Spleen (tissue), 7 donors: Measurements from ENCODE around the gene ISOC1.

ENCODE experiments used
- POLR2A ChIP-seq, 3 donors: fragments of 450-650 bp; IDR thresholded peaks; one replicate each; pipeline ENCODE4 v1.5.1; 2017; ENCODE audit warnings: antibody characterized with exemption in 3 of 3, mild to moderate bottlenecking in 1 of 3
- TF ChIP-seq, protein P1 (sequence below), 11 experiments: fragments of 200-600 bp in 7 of 11; fragments of 450-650 bp in 4 of 11; sonication (generic) in 4 of 11; IDR thresholded peaks in 8 of 11; conservative IDR thresholded peaks in 3 of 11; 1 replicate in 7 of 11; 2 replicates in 4 of 11; pipeline versions ENCODE4 v1.4.0 to v1.8.0; 2016 to 2021; ENCODE audit warnings: antibody characterized with exemption in 11 of 11, inconsistent platforms in 4 of 11, mild to moderate bottlenecking in 1 of 11
- donor health status: DM: no; HTN: no; CAD: no; lungs with moderate emphysema.
- donor health status: DM: no; HTN: no; CAD: no.
- donor health status: DM: no; HTN: no; CAD: no.

DNA sequence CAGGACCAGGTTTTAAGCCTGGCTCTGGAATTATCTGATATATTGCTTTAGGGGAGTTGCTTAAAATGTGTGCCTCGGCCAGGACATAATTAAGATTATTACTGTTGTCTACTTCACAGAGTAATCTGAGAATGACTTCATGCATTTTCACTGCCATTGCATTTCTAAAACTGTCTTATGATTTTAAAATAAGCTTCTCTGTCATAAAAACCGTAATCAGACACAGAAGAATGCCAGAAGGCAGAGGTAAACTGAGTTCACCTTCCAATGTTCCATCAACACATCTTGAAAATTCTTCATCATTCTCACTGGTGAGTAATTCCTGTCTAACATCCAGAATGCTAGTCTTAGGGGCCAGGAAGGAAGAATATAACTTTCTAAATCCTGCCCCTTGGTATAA is 47.1 kb downstream of the ISOC1 start:
- TF ChIP-seq POLR2A (IDR thresholded peaks at IDR 0.05): no peak
- TF ChIP-seq, protein P1, sequence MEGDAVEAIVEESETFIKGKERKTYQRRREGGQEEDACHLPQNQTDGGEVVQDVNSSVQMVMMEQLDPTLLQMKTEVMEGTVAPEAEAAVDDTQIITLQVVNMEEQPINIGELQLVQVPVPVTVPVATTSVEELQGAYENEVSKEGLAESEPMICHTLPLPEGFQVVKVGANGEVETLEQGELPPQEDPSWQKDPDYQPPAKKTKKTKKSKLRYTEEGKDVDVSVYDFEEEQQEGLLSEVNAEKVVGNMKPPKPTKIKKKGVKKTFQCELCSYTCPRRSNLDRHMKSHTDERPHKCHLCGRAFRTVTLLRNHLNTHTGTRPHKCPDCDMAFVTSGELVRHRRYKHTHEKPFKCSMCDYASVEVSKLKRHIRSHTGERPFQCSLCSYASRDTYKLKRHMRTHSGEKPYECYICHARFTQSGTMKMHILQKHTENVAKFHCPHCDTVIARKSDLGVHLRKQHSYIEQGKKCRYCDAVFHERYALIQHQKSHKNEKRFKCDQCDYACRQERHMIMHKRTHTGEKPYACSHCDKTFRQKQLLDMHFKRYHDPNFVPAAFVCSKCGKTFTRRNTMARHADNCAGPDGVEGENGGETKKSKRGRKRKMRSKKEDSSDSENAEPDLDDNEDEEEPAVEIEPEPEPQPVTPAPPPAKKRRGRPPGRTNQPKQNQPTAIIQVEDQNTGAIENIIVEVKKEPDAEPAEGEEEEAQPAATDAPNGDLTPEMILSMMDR (IDR thresholded peaks at IDR 0.05 in 8 of 11, conservative IDR thresholded peaks at IDR 0.05 in 3 of 11): no peak
